Suprapubic skin (tissue), 4 donors: ENCODE data around the gene STRA6.

Experiments used
- EP300 ChIP-seq: sonication (generic); formaldehyde crosslinking; IDR thresholded peaks from one replicate; pipeline ENCODE4 v1.6.1; 2017; ENCODE audit warnings: antibody characterized with exemption
- POLR2A ChIP-seq, 2 donors: fragments of 450-650 bp; IDR thresholded peaks; one replicate each; pipeline ENCODE4 v1.6.1; 2017; ENCODE audit warnings: antibody characterized with exemption in 2 of 2, mild to moderate bottlenecking in 2 of 2, moderate library complexity in 2 of 2
- POLR2AphosphoS5 ChIP-seq, 3 donors: sonication (generic); formaldehyde crosslinking; IDR thresholded peaks; one replicate each; pipeline ENCODE4 v1.6.1; 2017; ENCODE audit warnings: antibody characterized with exemption in 3 of 3
- TF ChIP-seq, protein P1 (sequence below), 2 donors: fragments of 200-600 bp in 1 of 2; fragments of 450-650 bp in 1 of 2; sonication (generic) in 1 of 2; IDR thresholded peaks; one replicate each; pipeline ENCODE4 v1.5.1; 2016 to 2019; ENCODE audit warnings: antibody characterized with exemption in 2 of 2, mild to moderate bottlenecking in 1 of 2, moderate library complexity in 1 of 2

DNA sequence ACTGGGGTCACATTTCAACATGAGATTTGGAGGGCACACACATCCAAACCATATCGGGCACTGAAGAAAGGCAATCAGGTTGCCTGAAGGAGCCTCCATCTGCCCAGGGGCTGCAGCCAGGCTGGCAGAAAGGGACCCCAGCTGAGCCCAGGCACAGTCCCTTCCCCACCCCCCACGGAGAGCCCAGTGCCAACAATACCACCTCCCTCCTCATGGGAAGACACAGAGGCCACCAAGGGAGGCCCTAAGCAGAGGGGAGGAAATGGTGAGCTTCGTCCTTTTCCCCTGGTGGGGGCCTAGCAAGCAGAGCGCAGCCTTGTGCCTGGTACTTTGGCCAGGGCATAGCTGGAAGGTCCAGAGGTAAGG lies 3.0 kb upstream of the STRA6 start:
- TF ChIP-seq EP300, result no peak
- TF ChIP-seq, protein P1, sequence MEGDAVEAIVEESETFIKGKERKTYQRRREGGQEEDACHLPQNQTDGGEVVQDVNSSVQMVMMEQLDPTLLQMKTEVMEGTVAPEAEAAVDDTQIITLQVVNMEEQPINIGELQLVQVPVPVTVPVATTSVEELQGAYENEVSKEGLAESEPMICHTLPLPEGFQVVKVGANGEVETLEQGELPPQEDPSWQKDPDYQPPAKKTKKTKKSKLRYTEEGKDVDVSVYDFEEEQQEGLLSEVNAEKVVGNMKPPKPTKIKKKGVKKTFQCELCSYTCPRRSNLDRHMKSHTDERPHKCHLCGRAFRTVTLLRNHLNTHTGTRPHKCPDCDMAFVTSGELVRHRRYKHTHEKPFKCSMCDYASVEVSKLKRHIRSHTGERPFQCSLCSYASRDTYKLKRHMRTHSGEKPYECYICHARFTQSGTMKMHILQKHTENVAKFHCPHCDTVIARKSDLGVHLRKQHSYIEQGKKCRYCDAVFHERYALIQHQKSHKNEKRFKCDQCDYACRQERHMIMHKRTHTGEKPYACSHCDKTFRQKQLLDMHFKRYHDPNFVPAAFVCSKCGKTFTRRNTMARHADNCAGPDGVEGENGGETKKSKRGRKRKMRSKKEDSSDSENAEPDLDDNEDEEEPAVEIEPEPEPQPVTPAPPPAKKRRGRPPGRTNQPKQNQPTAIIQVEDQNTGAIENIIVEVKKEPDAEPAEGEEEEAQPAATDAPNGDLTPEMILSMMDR (IDR thresholded peaks at IDR 0.05), result no peak
- TF ChIP-seq POLR2AphosphoS5 (IDR thresholded peaks at IDR 0.05), result no peak
- no peak for TF ChIP-seq POLR2A (IDR thresholded peaks at IDR 0.05)
